K562 (cell line): ENCODE results near the gene DCHS2. TPM values are rescaled to one million over a fixed set of nuclear protein-coding genes. Genes with fewer than 3 reads are reported as not detected.

ENCODE experiments used
- ATAC-seq: fragments of 200-7000 bp; cut with Tn5 transposase; 3 replicates; pipeline ENCODE4 v1.9.1; 2020; ENCODE audit warnings: moderate library complexity
- BruUV-seq: library from RNA; stranded (reverse); fragments of 400-500 nt; replicated peaks from 2 replicates; lab custom pipeline; 2021; lab: Mats Ljungman, UMichigan
- CTCF ChIA-PET: fragments of 300-600 bp; formaldehyde crosslinking; extraction: SDS; loops from one replicate; lab custom pipeline; 2021; ENCODE audit warnings: low intra/inter-chr PET ratio; lab: Yijun Ruan, JAX
- POLR2A ChIA-PET: fragments of 300-600, 350-650 bp; sonication (Branson Sonifier 250); formaldehyde crosslinking; extraction: SDS; loops from one replicate; lab custom pipeline; 2021; ENCODE audit warnings: antibody characterized with exemption, inconsistent platforms; lab: Yijun Ruan, JAX
- DNase-seq, 4 experiments: peaks; one replicate each; pipeline versions ENCODE4 v3.0.0 to v3.0.0-alpha.2; 2011 to 2018; ENCODE audit warnings: low spot score in 3 of 4, mixed read lengths in 3 of 4; ENCODE audit errors: extremely low read depth in 1 of 4
- FAIRE-seq: peaks from 2 replicates; lab custom pipeline; 2011; peaks lifted over from hg19 to GRCh38; lab: Jason Lieb, UNC
- H2AFZ ChIP-seq: 2 replicates; pipeline ENCODE4 v1.6.0; 2011; ENCODE audit warnings: low read depth, low read length, control low read depth, inconsistent platforms
- H3K27ac ChIP-seq: fragments of 200-600 bp; 3 replicates; pipeline ENCODE4 v1.8.0; 2011; ENCODE audit warnings: low read depth, mild to moderate bottlenecking, control low read depth, inconsistent platforms, low read length, moderate library complexity, mixed read lengths; ENCODE audit errors: extremely low read depth
- H3K27me3 ChIP-seq, 2 experiments: fragments of 300-600 bp in 1 of 2; 2 replicates in 1 of 2; 3 replicates in 1 of 2; pipeline versions ENCODE4 v1.6.0 to v1.8.0; 2011; ENCODE audit warnings: inconsistent platforms in 2 of 2, low read length in 2 of 2, mild to moderate bottlenecking in 1 of 2, mixed read lengths in 1 of 2, moderate library complexity in 1 of 2; ENCODE audit not compliant: control insufficient read depth in 2 of 2, insufficient read depth in 2 of 2
- H3K36me3 ChIP-seq: fragments of 300-600 bp; 3 replicates; pipeline ENCODE4 v1.8.0; 2011; ENCODE audit warnings: mild to moderate bottlenecking, low read length, inconsistent platforms; ENCODE audit not compliant: control insufficient read depth, insufficient read depth
- H3K4me1 ChIP-seq, 2 experiments: fragments of 200-600 bp in 1 of 2; replicated peaks in 1 of 2; 2 replicates in 1 of 2; 3 replicates in 1 of 2; pipeline versions ENCODE4 v1.5.1 to v1.8.0; 2011; ENCODE audit warnings: inconsistent platforms in 2 of 2, low read length in 2 of 2, mild to moderate bottlenecking in 1 of 2, mixed read lengths in 1 of 2, moderate library complexity in 1 of 2; ENCODE audit not compliant: control insufficient read depth in 2 of 2, insufficient read depth in 2 of 2
- H3K4me2 ChIP-seq: 2 replicates; pipeline ENCODE4 v1.6.1; 2011; ENCODE audit warnings: low read length, control low read depth, inconsistent platforms, mixed read lengths; ENCODE audit not compliant: insufficient read depth
- H3K4me3 ChIP-seq: fragments of 200-600 bp; sonication (generic), shearing (Covaris generic); 2 replicates; pipeline ENCODE4 v1.5.1; 2016; ENCODE audit warnings: control low read depth, inconsistent platforms
- H3K79me2 ChIP-seq: fragments of 200-600 bp; 3 replicates; pipeline ENCODE4 v1.8.0; 2011; ENCODE audit warnings: low read length, inconsistent platforms; ENCODE audit not compliant: control insufficient read depth, insufficient read depth
- H3K9ac ChIP-seq, 2 experiments: 2 replicates each; pipeline versions ENCODE4 v1.6.0 to v1.6.1; 2011; ENCODE audit warnings: low read depth in 2 of 2, low read length in 2 of 2, control low read depth in 1 of 2, inconsistent platforms in 1 of 2, mild to moderate bottlenecking in 1 of 2, mixed read lengths in 1 of 2; ENCODE audit not compliant: insufficient read depth in 1 of 2
- H3K9me1 ChIP-seq: one replicate; pipeline ENCODE4 v1.6.0; 2011; ENCODE audit warnings: inconsistent platforms, mild to moderate bottlenecking, low read length, moderate library complexity; ENCODE audit not compliant: control insufficient read depth, insufficient read depth
- H3K9me3 ChIP-seq: replicated peaks from 2 replicates; pipeline ENCODE4 v1.5.1; 2011; ENCODE audit warnings: low read depth, low read length, inconsistent platforms; ENCODE audit not compliant: control insufficient read depth, insufficient read depth
- H4K20me1 ChIP-seq: replicated peaks from 2 replicates; pipeline ENCODE4 v1.6.1; 2011; ENCODE audit warnings: low read length, inconsistent platforms, mixed read lengths; ENCODE audit not compliant: control insufficient read depth, insufficient read depth
- CHAMP1 ChIP-seq: fragments of 450-650 bp; IDR thresholded peaks from 2 replicates; pipeline ENCODE4 v1.6.1; 2016; ENCODE audit warnings: mild to moderate bottlenecking
- CTCF ChIP-seq, 3 experiments: IDR thresholded peaks in 2 of 3; conservative IDR thresholded peaks in 1 of 3; 2 replicates each; pipeline ENCODE4 v1.5.1; 2011 to 2012; ENCODE audit warnings: low read length in 3 of 3, mild to moderate bottlenecking in 3 of 3, control low read depth in 2 of 3, improper control_type of control experiment in 1 of 3, inconsistent platforms in 1 of 3, low read depth in 1 of 3, mixed read lengths in 1 of 3, moderate library complexity in 1 of 3; ENCODE audit not compliant: insufficient read depth in 2 of 3
- NRF1 ChIP-seq, 2 experiments: fragments of 450-650 bp; IDR thresholded peaks in 1 of 2; conservative IDR thresholded peaks in 1 of 2; 2 replicates each; pipeline ENCODE4 v1.6.1; 2014; ENCODE audit warnings: mild to moderate bottlenecking in 2 of 2
- WGBS: fragments of 100-300 bp; shearing (Covaris generic); methylation state at CpG from one replicate; pipeline ENCODE4 v1.1.6; 2016; ENCODE audit warnings: low coverage, mixed read lengths; ENCODE audit not compliant: insufficient coverage; ENCODE audit errors: missing lambda C conversion rate; 5-methylcytosine and 5-hydroxymethylcytosine counted together
- in situ Hi-C: fragments of 300-500 bp; cut with MboI; formaldehyde crosslinking; loops from 4 replicates; pipeline ENCODE4 v1.15.0; 2018; ENCODE audit warnings: inconsistent platforms, mixed read lengths
- intact Hi-C: fragments of 100-400 bp; cut with micrococcal nuclease; formaldehyde crosslinking; loops from 2 replicates; pipeline ENCODE4 v1.14.2; 2022
- polyA plus RNA-seq, 8 experiments: library from polyadenylated mRNA; depleted of rRNA in 4 of 8; stranded (reverse) in 5 of 8; unstranded in 3 of 8; fragments of >200 nt; fragmentation: Nextera tagmentation in 2 of 8; fragmentation: Illumina TruSeq in 1 of 8; extraction: Ambion mirVana in 2 of 8; extraction: Trizol in 1 of 8; gene quantifications; 2 replicates each; pipeline versions ENCODE4 v1.2.1 to v1.2.3, GENCODE V29; 2011 to 2014; ENCODE audit warnings: inconsistent platforms in 1 of 8, missing spikeins in 1 of 8
- total RNA-seq, 7 experiments: library from RNA; depleted of rRNA in 6 of 7; stranded (reverse); fragments of >200 nt in 6 of 7; fragmentation: Illumina TruSeq in 2 of 7; extraction: Trizol in 2 of 7; gene quantifications; 2 replicates each; pipeline versions ENCODE4 v1.2.1 to v1.2.3, GENCODE V29; 2011 to 2021; ENCODE audit warnings: low replicate concordance in 1 of 7

DCHS2 gene
- total and polyA plus RNA-seq, 9 of the 15 experiments (the other 6 are each of a cell fraction or from before 2014, with no cell fraction given), result 0.49 to 7.1 (median 5.3) TPM

DNA sequence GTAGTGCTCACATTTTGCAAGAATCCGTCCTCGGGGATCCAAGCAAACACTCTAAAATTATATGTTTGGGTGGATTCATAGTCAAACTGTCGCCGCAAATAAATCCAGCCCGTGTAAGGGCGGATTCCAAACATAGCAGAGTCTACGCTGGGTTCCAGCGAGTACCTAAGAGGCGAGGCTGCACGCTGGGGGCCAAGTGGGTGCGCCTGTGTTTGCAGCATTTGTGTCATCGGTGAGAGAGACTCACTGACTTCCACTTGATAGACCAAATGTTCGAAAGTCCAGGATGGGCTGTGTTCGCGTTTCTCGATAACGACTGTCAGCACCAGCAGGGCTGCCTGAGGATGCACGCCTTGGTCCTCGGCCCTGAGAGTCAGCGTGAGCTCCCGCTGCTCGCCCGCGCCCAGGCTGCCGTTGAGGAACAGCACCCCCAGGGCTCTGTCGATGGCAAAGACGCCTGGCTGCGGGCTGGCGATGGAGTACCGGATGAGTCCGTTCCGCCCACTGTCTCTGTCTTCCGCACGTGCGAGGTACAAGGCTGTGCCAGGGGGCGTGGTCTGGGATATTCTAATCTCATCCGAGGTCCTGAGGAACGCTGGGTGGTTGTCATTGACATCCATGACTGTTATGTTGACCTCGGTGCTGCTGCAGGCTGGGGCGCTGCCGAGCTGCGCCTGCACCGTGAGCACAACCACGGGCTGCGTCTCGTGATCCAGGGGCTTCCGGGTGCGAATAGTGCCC is 158.7 kb downstream of the DCHS2 start:
- H3K9me1 ChIP-seq, result no peaks in the 10 kb centered on the region
- H2AFZ ChIP-seq, result no peak overlapping the region
- no peak overlapping the region for H3K4me3 ChIP-seq
- 57% methylated on average over 43 of the region's 48 CpGs for WGBS
- no peaks in the 10 kb centered on the region; the same call in 2 of the 3 replicates for H3K36me3 ChIP-seq
- ChIA-PET POLR2A (no interaction called here), CTCF (no interaction called here)
- FAIRE-seq, result no peak
- no peak overlapping the region; the same call in 1 of the 2 replicates for H3K4me2 ChIP-seq
- H4K20me1 ChIP-seq, result no peaks in the 10 kb centered on the region
- peaks cover 0 to 6% of the 10 kb centered on the region in 2 experiments; a peak in 1 of 5 replicates for H3K4me1 ChIP-seq
- in situ Hi-C loops (no loop called here), intact Hi-C loops (no loop called here)
- no TSS peak for BruUV-seq
- no peak overlapping the region for H3K9ac ChIP-seq
- no peaks in the 10 kb centered on the region for H3K9me3 ChIP-seq
- ATAC-seq, result peak; percentile 44; the same call in 2 of the 3 replicates
- H3K27me3 ChIP-seq, result no peaks in the 10 kb centered on the region; a peak in 1 of 5 replicates
- no peaks in the 10 kb centered on the region for H3K79me2 ChIP-seq
- TF ChIP-seq CHAMP1, result no peak
- peak; percentile 25 to 29; a peak in 2 of 4 replicates for TF ChIP-seq NRF1 (conservative IDR thresholded peaks at IDR 0.05 in 1 of 2, IDR thresholded peaks at IDR 0.05 in 1 of 2)
- TF ChIP-seq CTCF (IDR thresholded peaks at IDR 0.05 in 2 of 3, conservative IDR thresholded peaks at IDR 0.05 in 1 of 3; ENCODE audit: insufficient read depth in 2 of 3, low read depth in 1 of 3, low read length in 3 of 3), result 0 out of 6 replicates have a peak, but pooled peaks of 1 of the 3 experiments have one; percentile 15
- TF ChIP-seq, all 486 proteins: peak for 2
- peak in 1 of 4 experiments; percentile 6 for DNase-seq
- H3K27ac ChIP-seq, result no peak overlapping the region
